Right kidney (tissue), 1 donor: ENCODE data around the gene VDR.

Experiments used
- DNase-seq: peaks from one replicate; pipeline ENCODE4 v3.0.0-alpha.2; 2016

VDR gene

GRCh38 chr12:47868552-47869031 lies 36.2 kb downstream of the VDR start:
- DNase-seq = no peak

GRCh38 chr12:47868041-47868440 lies 36.8 kb downstream of the VDR start:
- no peak for DNase-seq

- DNase-seq = no peak
Observed at GRCh38 chr12:47867495-47867941, 37.3 kb downstream of the VDR start.

GRCh38 chr12:47864646-47865235 lies 40.1 kb downstream of the VDR start:
- no peak for DNase-seq

DNA sequence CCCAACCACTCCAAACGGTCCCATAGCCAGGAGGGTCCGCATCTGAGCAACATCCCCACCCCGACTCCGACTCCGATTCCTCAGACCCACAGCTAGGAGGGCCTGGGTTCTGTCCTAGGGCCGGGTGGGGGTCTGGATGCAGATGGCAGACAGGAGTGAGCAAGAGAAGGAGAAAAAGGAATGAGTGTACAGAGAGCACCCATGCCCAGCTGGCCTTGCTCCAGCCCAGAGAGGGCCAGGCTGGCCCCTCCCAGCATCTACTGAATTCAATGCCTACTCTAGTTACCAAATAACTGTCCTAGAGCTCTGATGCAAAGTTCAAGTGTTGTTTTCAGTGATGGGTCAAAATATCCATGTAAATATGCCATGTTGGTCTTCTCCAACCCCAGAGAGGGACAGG lies 40.8 kb downstream of the VDR start:
- DNase-seq = no peak

- no peak for DNase-seq
Observed at GRCh38 chr12:47863467-47863866, 41.3 kb downstream of the VDR start.

DNA sequence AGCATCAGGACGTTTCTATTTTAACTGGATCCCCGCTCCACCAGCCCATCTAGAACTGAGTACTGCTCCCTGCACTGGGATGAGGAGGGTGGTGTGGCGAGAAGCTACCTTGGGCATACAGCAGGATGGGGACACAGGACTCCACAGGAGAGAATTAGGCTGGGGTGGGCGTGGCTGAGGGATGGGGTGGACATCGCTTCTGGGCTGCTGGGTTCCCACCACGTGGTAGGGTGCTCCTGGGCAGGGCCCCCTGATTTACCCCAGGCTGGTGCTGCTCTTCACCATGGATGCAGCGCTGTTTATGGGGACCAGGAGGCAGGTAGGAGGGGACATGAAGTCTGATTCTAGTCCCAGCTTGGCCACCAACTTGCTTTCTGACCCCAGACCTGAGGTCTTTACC lies 41.9 kb downstream of the VDR start:
- no peak for DNase-seq

GRCh38 chr12:47862167-47862750 lies 42.5 kb downstream of the VDR start:
- no peak for DNase-seq

GRCh38 chr12:47860873-47861272 lies 43.9 kb downstream of the VDR start:
- no peak for DNase-seq

DNA sequence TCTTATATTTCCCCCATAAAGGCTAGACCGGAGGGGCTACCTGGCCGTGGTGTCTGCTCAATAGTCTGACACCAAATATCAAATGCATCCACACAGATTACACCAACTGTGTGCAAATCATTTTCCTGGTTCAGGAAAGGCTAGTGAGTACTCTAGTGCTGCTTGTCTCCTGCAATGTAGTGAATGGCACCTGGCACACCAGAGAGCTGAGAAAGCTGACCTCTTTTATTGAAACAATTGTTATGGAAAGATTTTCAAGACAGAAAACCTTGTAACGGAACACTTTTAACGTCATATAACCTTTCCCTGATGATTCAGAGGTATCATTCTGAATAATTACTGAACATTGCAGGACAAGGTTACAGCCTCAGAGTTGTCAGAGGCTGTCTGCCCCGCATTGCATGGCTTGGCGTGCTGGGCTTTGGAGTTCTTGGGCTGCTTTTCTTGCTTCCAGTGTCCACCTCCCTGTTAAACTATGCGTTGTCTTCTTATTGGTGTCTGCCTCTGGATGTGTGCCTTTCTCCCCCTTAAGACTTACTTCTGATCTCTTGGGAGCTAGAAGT lies 44.4 kb downstream of the VDR start:
- no peak for DNase-seq

GRCh38 chr12:47858511-47859266 lies 46.1 kb downstream of the VDR start:
- no peak for DNase-seq

- DNase-seq = no peak
Observed at GRCh38 chr12:47856721-47857575, 47.8 kb downstream of the VDR start.

GRCh38 chr12:47856094-47856493 lies 48.7 kb downstream of the VDR start:
- no peak for DNase-seq

- no peak for DNase-seq
Observed at GRCh38 chr12:47855502-47855901, 49.3 kb downstream of the VDR start.

- DNase-seq = no peak
Observed at GRCh38 chr12:47854531-47854930, 50.3 kb downstream of the VDR start.

- no peak for DNase-seq
Observed at GRCh38 chr12:47852096-47852571, 52.7 kb downstream of the VDR start.

DNA sequence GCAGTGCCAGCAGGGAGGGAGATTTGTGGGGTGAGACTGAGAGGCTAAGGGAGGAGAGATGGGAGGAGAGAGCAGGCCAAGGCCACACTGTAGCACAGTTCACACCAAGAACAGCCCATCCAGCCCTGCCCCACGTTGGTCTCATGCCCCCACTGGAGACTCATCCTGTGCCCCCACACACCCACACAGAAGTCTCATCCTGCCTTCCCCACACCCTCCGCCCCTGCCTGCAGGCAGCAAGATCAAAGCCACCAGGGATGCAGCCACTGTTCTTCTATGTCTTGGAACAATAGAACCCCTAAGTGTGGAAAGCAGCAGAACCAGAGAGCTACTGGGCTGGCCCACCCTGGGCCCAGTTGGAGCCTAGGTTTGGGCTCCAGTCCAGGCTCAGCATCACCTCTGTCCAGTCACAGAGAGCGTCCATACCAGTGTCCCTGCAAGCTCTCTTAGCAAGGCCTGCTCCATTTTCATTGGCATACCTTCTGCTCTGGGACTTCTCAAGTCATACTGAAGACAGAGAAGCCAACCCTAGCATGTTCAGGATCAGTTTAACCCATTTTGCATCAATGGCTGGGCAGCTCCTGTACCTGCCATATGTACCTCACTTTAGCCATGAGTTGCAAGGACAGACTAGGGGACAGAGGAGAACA lies 53.4 kb downstream of the VDR start:
- DNase-seq = no peak

GRCh38 chr12:47850153-47851084 lies 54.4 kb downstream of the VDR start:
- no peak for DNase-seq

DNA sequence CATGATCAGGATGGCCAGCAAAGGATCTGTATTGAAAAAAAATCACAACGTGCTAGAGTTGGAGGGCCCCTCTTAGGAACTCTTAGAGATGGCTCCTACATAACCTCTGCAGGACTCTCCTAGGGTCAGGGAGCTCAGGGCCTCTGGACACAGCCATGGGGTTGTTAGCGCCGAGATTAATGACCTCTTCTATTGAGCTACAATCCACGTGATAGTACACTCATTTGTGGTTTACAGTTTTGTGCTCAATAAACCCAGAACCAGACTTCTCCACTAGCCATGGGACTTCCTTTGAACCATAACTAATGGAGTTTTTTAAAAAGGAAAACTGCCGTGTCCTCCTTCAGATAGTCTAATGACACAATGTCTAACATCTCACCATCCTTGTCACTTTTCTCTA lies 55.5 kb downstream of the VDR start:
- DNase-seq = no peak

DNA sequence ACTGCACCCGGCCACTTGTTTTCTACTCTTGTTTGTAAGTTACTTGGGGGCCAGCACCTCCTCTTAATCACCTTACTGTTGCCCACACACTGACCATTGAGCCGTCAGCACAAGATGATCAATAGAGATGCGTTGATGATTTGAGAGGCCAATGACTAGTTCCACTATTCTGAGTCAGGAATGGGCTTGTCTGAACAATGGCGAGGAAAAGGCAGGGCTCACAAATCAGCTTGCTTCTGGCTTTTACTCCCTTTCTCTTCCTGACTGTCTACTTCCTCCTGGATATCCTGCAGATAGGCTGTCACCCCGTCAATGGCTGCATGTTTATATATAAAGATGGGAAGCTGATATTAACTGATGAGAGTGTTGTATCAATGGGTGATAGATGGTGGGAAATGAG lies 55.9 kb downstream of the VDR start:
- no peak for DNase-seq
